ENCODE measurements around the gene GALNT7.

DNA sequence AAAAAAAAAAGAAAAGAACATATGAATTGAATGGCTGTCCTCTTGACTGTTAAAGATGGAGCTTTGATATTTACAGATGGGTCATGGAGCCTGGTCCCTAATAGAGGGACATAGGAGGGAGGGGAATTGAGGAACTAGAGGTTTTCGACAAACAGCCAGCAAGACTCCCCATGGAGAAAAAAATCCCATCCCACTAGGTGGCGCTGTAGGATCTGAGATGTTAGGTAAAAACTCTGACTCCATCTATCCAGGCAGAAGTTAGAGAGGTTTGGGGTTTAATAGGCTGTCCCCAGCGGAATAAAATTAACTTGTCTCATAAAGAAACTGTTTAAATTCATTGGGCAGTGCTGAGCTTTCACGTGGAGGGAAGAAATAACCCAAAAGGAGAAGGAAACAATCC lies 119.7 kb downstream of the GALNT7 start:
- peak; percentile 67 for TF ChIP-seq CTCF (conservative IDR thresholded peaks at IDR 0.05; ENCODE audit: low read depth, low read length)
- TF ChIP-seq EZH2 (IDR thresholded peaks at IDR 0.05; ENCODE audit: low read length, unreplicated experiment), result no peak

Measured in PC-3 (cell line).